ENCODE measurements around the gene GRK1.

Gene GRK1

DNA sequence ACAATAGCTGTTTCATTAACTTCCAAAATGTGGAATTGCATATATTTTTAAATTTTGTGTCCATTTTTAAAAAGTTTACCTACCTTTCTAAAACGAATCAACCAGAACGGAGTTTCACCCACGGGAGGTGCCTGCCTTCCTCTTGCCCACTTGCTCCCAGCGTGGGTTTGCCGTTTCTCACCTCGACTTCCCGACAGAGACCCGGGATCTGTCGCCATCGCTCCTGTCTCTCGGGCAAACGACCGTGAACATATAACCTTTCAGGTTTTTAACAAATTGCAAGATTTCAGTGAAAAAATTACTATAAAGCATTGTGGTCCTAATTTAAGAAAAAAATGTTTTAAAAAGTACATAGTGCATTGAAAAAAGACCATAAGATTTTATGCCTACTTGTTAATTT is 96.2 kb downstream of the GRK1 start:
- DNase-seq = no peak

DNA sequence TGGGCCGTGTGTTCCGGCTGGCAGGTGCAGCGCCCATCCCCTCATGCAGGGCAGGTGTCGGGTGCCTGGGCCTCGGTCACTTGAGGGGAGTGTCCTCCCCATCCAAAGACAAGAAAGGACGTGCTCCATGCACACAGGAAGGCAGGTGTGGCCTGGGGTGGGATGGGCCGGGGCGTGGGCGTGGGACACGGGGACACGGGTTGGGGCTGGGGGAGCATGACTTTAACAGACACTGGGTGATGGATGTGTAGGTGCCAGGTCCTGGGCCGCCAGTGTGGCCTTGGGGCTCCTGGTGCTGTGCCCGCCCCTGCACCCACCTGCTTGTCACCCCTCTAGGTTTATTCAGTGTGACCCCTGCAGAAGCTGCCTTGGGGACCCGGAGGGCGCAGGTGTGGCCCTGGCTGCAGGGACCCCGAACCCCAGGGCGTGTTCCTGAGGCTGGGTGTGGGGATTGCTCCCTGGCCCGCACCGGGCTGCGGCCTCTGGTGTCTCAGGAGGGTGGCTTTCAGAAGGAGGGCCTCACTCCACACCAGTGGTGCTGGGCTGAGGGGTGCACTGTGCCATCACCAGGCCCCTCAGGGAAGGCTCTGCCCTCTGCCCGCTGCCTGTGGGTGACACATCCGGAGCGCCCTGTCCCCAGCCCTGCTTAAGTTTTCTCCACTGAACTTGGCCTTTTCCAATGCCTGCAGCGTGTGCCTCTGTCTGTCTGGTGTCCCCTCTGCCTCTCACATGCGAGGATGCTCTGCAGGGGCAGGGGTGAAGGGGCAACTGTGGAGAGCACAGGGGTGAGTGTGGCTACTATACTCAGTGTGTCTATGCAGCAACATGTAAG is 97.2 kb downstream of the GRK1 start:
- no peak for DNase-seq

DNA sequence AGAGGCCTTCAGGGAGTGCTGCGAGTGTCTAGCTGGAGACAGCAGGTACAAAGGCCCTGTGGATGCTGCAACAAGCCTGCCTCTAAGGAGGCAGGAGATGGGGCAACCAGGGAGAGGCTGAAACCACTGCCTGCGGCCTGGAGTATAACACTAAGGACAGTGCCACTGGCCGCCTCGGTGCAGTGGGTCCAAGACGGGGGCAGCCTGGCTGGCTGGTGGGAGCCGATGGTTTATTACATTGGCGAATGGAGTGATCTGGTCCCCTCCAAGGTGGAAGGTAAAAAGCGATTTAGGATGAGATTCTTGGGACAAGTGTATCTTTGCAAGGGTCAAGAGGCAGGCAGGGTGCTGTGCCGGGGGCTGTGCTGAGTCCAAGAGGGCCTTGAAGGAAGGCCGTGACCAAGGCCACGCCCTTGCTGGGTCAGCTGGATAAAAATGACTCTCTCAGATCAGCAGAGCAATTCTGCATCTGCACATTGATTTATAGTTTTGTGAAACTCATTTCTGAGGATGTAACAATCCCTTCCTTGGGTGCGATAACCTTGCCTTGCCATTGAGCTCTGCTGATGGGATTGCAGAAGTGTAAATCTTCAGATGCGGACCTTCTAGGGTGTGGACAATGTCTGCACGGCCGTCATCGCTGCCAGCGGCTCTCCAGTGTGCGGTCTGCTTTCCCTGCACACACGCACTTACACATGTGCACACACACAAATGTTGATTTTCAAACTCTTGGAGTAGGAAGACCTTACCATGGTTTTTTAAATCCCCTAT is 98.0 kb downstream of the GRK1 start:
- no peak for DNase-seq

GRCh38 chr13:113765564-113765910 is 98.5 kb downstream of the GRK1 start:
- DNase-seq = no peak

DNA sequence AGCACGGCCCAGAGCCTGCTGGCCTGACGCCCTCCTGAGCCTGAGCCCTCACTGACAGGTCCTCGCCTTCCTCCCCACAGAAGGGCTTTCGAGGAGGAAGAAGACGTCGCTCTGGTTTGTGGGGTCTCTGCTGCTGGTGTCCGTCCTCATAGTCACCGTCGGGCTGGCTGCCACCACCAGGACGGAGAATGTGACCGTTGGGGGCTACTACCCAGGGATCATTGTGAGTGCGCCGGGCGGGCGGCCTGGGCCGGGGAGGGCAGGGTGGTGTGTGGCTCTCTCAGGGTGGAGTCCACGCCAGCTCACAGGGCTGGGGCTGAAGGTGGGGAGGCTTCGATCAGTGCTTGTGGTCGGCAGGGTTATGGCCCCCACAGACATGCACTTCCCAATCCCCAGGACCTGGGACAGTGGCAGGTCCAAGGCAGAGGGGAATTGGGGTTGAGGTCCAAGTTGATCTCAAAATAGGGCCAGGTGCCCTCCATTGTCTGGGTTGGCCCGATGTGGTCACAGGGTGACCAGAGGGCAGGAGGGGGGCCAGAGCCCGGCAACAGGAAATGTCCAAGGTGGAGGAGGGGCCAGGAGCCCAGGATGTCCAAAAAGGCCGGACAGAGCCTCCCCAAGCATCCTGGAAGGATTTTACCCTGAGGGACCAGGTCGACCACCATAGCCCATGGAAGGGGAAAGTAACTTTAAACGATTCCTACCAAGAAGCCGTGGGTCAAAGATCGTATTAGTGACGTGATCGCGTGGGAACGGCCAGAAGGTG is 99.2 kb downstream of the GRK1 start:
- no peak for DNase-seq

GRCh38 chr13:113767366-113767765 is 100.3 kb downstream of the GRK1 start:
- no peak for DNase-seq

DNA sequence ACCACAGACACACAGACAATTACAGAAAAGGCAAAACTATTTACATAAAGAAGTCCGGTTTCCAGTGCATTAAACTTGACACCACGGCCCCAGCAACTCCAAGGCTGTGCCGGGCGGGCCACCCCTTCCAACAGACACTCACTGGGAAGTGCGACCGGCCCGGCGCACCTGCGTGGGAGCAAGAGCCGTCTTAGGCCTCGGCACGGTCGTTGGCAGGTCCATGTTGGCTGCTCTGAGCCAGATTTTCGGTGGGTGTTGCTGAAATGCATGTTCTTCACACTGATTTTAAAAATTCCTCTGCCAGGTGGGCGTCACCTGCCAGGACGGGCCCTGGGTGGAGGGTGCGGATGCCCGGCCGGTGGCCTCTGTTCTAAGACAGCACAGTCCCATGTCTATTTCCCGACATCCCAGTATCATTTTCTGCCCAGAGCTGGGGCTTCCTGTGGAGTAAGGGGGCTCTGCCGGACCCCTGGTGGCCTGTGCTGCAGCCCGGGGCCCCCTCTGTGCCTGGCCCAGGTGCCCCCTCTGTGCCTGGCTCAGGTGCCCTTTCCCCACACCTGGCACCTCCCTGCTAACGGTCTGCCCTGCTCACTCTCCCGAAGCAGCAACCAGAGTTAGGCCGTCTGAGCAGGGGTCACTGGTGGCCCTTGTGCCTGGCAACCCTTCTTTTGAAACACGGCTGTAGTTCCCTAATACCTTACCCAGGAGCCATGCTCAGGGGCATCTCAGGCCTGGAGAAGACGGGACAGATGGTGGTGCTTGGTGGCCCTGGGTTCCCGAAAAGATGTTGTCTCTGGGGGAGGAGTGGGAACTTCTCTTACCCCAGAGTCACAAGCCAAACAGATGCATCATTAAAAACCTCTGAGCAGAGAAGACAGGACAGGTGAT is 101.2 kb downstream of the GRK1 start:
- no peak for DNase-seq

- DNase-seq = no peak
Measured at GRCh38 chr13:113769106-113769505, 102.1 kb downstream of the GRK1 start.

- DNase-seq = no peak
Measured at GRCh38 chr13:113769881-113770280, 102.9 kb downstream of the GRK1 start.

DNA sequence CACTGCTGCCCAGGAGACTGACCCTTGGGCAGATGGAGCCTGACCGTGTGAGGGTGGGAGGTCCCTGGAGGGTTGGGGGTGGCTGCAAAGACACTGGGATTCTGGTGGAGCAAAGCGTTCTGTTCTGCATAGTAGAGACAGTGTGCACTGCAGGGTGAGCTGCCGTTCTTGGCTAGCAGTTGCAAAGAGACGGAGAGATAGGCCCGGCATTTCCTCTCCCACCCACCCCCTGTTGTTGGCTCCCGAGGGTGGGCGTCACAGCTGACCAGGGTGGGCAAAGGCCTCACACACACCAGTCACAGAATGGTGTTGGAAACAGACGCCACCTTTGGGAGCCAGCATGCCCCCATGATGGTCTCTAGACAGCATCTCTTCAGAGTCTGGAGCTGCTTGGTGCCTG is 103.4 kb downstream of the GRK1 start:
- no peak for DNase-seq

GRCh38 chr13:113770937-113771336 is 103.9 kb downstream of the GRK1 start:
- DNase-seq = no peak

DNA sequence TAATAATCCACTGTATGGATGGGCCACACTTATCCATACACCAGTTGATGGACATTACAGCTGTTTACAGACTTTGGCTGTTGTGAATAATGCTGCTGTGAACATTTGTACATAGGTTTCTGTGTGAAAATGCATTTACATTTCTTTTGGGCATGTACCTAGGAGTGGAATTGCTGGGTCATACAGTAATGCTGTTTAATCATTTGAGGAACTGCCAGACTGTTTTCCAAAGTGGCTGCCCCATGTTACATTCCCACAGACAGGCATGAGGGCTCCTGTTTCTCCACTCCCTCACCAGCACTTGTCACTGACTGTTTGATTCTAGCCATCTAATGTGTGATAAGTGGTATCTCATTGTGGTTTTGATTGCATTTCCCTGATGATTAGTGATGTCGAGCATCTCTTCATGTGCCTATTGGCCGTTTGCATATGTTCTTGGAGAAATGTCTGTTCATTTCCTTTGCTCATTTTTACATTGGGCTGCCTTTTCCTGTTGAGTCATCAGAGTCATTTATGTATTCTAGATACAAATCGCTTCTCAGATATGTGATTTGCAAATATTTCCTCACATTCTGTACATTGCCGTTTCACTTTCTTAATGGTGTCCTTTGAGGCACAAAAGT is 104.8 kb downstream of the GRK1 start:
- no peak for DNase-seq

GRCh38 chr13:113774177-113775107 is 107.4 kb downstream of the GRK1 start:
- DNase-seq = no peak

- no peak for DNase-seq
Measured at GRCh38 chr13:113775451-113776145, 108.6 kb downstream of the GRK1 start.

GRCh38 chr13:113776231-113777125 is 109.5 kb downstream of the GRK1 start:
- DNase-seq = peak; percentile 95

DNA sequence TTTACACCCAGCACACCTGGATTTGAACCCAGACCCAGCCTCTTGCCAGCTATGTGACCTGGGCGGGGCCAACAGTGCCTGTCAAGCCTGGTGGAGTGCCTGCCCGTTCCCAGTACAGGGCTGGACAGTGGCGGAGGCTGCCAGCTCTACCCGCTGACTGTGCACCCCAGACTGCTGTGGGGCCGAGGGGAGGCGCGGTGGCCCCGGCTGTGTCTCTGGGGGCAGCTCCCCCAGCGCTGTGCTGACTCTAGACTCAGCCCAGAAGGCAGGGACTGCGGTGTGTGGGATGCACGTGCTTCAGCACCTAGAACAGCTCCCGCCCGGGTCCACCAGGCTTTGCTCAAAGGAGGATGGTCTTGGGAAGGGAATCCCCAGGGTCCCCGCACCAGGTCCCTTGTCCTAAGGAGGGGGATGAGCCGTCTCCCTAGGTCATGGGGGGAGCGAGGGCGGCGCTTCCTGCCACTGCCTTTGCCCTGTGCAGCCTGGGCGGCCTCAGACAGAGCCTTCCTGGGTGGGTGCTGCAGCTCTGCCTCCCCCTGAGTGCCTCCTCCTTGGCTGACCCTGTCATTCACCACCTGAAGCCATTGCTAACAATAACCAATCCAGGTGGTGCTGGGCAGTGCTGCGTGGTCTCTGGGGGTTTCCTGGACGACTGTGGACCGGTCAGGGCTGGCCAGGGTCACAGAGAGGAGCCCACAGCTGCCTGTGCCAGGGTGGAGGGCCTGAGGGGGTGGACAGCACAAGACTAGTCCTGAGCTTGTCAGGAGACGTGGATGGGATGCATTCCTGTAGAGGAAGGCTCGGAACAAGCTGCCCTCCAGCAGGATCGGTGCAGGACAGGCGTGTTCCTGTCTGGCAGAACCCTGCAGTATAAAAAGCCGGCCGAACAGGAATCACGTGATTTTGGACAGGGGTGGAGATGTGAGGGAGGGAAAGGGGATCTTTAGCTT is 110.6 kb downstream of the GRK1 start:
- DNase-seq = peak; percentile 73

GRCh38 chr13:113781571-113781970 is 114.6 kb downstream of the GRK1 start:
- DNase-seq = no peak

DNA sequence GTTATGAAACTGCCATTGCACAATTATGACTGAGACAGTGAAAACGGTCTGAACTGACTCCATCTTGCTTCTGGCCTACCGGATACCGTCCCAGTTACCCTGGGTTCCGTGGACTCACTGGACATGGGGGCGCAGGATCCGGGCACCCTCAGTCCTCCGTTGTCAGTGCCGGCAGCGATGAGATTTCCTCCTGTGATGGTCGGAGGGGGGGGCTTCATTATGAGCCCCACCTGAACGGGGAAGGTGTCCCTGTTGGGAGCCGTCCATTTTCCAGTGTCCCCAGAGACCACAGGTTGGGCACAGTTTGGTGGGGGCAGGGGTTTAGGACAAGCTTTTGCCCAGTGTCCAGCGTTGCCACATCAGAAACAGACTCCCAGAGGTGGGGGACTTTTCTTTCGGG is 115.5 kb downstream of the GRK1 start:
- DNase-seq = no peak

All from SHP77 treated with DMSO at 0.1 percent for 48 hours (cell line).